ENCODE data around the gene DTNA.

DTNA gene

DNA sequence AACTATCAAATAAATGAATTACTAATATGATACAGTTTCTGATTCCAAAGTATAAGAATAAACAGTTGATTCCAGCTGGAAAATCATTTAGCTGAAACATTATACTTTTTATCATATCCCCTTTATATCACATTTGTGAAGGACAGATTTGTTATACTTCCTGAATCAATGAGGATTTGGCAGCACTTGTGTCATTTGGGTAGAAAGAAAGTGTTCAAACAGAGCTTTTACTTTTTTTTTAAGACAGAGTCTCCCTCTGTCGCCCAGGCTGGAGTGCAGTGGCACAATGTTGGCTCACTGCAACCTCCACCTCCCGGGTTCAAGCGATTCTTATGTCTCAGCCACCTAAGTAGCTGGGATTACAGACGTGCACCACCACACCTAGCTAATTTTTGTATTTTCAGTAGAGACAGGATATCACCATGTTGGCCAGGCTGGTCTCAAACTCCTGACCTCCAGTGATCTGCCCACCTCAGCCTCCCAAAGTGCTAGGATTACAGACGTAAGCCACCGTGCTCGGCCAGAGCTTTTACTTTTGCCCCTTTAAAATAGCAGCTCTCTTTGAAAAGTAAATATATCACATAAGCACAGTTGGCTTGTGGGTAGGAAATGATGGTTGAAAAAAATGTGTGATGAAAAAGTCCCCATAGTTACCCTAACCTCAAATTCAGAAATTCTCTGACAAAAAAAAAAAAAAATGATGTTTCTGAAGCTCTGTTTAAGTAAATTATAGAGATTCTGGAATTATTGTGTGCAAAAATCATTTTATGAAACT, 95.2 kb downstream of the DTNA start:
- in situ Hi-C loops (cut with MboI; ENCODE audit: low sequenced_read_pairs) = no loop called here

DNA sequence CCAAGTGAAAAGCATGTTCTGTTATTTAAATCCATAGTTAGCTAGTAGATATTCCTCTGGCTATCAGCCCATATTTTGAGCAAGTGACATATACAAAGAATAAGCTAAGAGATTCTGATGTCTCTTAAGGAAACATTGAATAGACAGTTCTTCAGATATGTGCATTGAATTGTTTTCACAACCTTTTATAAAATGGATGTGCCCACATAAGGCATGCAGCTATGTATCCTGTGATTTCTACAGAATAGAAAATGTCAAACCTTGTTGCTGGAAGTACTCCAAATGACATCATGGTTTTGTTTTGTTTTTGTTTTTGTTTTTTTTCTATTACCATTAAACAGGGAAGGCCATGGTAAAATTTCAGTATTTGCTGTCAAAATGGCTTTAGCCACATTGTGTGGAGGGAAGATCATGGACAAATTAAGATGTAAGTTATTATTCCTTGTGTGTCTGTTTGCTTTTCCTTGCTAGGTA, 95.8 kb downstream of the DTNA start:
- in situ Hi-C loops (cut with MboI; ENCODE audit: low sequenced_read_pairs) = no loop called here

DNA sequence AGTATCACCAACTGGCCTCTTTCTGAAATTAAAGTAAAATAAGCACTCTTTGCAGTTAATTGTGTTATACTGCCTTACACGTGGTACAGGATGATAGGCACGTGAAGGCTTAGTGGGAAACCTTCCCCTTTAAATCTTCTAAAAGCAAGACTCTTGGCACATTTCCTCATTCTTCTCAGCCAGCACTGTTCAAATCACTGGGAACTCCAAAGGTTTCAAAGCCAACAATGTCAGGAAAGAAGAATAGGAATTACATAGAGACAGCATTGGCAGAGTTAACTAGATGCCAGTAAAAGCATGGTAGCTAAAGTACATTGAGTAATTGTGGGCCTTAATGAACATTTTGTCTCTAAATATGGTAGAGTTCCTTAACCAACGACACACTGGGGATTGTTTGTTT, 96.4 kb downstream of the DTNA start:
- in situ Hi-C loops (cut with MboI; ENCODE audit: low sequenced_read_pairs) = no loop called here

DNA sequence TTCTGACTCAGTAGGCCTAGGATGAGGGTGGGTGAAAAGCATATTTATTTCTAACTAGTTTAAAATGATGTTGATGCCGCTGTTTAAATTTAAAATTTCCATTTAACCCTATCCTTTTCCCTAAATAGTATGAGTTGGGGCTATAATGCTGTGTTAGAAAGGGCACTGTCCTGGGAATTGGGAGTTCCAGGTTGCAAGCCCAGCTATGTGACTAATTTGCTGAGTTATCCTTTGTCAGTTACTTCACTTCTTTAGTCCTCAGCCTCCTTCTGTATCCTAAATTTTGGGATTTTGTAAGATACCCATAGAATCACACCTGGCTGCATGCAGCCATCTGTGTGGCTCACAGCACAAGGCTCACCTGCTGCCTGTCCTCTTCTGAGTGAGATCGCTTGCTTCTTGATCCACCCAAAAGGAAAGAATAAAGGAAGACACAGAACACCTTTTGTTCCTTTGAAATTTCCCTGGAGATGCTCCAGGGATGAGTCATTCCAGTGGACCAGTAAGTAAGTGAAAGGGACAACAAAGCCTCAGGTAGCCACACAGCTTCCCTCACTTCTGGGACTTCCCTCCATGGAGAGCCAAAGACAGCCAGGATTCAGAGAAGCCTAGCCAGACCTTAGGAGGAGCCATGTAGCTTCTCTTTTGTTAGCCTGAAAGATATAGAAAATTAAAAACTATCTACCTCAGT, 97.2 kb downstream of the DTNA start:
- in situ Hi-C loops (cut with MboI; ENCODE audit: low sequenced_read_pairs) = no loop called here

DNA sequence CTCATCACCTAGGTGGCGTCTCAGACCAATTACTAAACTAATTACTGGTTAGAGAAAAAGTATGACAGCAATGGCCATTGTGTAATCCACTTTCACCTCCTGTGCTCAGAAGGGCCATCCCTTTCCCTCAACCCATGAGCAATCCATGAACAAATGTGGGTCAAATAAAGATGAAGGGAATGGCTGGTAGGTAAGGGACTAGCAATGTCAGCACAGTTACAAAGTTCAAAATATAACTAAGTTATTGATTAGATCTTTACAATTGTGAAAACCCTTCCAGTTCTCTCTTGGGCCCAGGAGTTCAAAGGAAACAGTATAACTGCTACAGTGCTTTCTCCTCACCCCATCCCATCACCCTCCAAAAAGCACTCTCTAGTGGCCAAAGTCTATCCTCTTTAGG, 98.3 kb downstream of the DTNA start:
- in situ Hi-C loops (cut with MboI; ENCODE audit: low sequenced_read_pairs) = no loop called here

DNA sequence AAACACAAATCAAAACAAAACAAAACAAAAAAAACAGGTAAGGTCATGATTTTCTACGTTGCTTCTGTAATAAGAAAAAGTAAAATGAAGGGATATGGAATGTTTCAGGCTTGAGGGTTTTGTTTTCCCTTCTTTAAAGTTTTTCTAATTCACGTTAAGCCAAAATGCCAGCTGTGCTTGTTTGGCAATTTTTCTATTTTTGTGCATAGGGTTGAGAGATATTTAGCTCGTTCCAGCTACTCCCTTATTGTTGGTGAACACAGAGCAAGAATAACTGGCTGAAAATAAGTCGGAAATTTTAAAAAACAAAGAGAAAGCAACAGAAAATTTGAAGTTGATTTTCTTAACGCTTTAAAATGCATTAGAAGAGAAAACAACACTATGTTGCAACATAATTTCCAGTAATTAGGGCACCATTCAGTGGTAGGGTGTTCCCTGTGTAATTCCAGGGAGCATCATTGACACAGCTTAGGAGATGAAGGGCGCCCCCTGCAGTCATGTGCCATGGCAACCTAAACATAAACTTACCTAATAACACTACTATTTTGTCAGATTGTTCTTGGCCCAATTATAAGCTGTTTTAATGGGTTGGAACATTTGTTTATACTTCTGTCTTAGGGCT, 99.5 kb downstream of the DTNA start:
- in situ Hi-C loops (cut with MboI; ENCODE audit: low sequenced_read_pairs) = no loop called here

DNA sequence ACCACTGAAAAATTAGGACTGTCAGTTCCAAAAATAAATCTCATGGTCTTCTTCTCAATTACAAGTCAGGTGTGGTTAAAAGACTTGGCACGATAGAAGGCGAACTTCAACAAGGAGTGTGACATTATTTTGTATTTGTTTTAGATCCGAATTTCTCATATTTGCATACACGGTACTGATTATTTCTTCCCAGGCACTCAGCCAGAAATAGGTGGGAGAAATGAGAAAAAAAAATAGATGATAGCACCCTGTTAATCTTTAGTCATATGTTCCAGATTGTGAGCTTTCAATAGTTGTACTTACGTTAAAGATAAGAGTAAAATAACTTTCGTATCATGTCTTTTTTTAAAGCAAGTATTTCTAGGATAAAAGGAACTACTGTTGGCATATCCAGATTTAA, 106.1 kb downstream of the DTNA start:
- in situ Hi-C loops (cut with MboI; ENCODE audit: low sequenced_read_pairs) = no loop called here

DNA sequence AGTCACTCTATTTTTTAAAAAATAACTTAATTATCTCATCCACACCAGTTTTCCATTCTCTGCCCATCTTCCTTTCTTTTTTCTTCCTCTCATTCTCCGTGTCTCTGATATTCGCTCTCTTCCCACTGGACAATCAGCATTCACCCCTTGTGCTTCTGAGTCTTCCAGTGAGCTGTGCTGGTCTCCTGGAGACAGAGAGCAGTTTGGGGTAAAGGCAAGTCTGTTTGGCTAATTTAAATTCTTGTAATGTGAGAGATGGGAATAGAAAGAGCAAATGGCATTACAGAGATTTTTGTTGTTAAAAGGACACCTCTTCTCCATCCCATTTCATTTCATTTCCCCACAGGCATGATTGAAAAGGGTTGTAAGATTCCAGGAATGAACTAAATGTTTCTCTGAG, 107.5 kb downstream of the DTNA start:
- in situ Hi-C loops (cut with MboI; ENCODE audit: low sequenced_read_pairs) = no loop called here

DNA sequence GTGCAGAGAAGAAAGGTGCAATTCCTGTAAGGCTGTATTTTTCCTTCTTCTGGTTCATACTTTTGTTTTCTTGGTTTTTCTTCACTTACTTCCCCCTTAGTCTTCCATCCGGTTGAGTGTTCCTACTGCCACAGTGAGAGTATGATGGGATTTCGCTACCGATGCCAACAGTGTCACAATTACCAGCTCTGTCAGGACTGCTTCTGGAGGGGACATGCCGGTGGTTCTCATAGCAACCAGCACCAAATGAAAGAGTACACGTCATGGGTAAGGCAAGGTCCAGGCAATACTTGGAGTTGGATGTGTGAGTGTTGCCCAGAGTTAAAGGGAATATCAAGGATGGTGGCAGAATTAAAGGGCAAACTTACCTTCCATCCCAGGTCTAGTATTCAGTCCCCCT, 108.0 kb downstream of the DTNA start:
- in situ Hi-C loops (cut with MboI; ENCODE audit: low sequenced_read_pairs) = no loop called here

DNA sequence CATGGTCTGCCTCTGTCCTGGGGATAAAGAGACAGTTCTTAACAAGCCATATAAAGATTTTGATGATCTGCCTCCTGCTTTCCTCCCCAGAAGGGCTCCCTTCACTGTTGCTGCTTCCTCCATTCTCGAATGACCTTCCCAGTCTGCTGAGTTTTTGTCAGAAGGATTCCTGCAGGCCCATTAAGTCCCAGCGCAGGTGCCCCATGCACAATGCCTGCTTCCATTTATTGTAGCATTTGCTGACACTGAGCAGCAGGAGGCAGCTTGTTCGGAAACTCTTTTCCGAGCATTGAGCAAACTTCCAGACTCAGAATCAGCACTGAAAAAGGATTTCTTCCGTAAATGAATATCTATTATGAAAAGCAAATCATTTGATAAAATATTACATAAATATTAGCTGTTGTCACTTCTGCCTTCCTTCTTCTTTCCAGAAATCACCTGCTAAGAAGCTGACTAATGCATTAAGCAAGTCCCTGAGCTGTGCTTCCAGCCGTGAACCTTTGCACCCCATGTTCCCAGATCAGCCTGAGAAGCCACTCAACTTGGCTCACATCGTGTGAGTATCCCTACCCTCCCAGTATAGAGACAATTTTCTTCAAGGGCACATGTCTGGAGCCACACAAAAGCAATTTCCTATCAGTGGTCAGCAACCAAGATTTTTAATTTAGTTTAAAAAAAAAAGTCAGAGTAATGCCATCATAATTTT, 110.4 kb downstream of the DTNA start:
- in situ Hi-C loops (cut with MboI; ENCODE audit: low sequenced_read_pairs) = no loop called here

DNA sequence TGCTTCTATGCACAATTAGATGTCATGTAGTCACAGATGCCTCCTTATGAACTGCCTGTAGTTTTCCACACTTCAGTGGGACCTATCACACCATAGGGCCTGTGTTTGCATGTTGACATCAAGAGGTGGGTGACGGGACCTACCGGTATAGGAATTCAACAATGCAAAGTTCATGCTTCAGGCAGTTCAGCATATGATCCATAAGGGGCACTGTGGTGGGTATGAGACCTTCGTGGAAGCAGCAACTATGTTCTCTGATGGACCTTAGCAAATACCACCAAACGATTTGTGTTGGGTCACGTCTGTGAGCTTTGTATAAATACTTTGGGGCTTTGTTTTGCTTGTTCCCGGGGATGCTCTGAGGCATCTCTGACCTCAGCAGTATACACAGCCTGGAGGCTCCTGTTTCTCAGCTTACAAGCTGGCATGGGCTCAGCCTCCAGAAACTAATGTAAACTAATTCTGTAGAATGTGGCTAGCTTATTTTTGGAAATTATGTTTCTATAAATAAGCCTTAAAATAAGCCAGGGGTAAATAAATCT, 111.6 kb downstream of the DTNA start:
- in situ Hi-C loops (cut with MboI; ENCODE audit: low sequenced_read_pairs) = no loop called here

DNA sequence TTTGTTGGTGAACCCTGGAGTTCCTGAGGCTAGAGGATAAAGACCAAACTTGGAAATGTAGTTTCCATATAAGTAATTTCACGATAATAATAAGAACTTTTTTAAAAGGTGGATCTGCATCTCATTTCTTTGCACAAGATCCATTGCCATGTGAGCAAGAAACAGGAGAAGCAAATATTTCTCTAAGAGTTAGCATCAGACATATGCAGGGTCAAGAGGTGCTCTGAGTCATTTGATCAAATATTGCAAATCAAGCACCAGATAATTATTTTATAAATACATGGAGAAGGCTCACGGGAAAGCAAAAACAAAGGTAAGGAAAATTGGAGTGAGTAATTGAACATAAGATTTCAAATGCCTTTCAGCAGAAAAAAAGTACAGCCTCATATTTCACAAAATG, 118.0 kb downstream of the DTNA start:
- in situ Hi-C loops (cut with MboI; ENCODE audit: low sequenced_read_pairs) = no loop called here

DNA sequence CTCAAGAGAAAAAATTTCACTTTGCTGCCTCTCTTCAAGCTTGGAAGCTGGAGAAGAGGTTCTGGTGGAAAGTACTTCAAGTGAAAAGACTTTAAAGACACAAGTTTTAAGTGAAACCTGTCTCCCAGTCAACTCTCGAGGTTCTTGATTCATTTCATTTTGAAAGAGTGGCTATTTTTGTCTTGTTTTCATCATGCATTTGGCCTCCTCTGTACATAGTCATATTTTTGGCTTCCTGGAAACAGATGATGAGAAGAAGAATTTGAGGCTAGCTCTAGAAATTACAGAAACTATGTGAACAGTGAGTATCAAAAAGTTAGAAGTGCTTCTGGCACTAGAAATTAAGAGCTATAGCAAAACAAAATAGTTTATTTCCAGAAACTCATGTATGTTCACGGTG, 124.8 kb downstream of the DTNA start:
- in situ Hi-C loops (cut with MboI; ENCODE audit: low sequenced_read_pairs) = no loop called here

DNA sequence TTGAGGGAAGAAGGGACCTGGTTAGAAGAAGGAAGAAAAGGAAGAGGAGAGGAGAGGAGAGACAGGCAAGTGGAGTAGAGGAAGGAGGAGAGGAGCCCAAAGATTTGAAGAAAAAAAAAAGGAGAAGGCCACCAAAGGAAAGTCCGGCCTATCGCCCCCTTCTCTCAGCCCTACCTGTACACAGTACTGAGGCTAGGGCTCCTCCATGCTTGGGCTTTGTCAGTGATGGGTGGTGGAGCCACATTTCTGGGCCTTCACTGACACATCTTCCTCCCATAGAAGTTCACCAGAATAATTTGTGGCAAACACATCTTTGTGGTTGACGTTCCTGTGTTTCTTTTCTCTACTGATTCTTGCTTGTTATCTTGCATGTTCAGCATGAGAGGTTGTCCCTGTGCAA, 125.4 kb downstream of the DTNA start:
- in situ Hi-C loops (cut with MboI; ENCODE audit: low sequenced_read_pairs) = no loop called here

DNA sequence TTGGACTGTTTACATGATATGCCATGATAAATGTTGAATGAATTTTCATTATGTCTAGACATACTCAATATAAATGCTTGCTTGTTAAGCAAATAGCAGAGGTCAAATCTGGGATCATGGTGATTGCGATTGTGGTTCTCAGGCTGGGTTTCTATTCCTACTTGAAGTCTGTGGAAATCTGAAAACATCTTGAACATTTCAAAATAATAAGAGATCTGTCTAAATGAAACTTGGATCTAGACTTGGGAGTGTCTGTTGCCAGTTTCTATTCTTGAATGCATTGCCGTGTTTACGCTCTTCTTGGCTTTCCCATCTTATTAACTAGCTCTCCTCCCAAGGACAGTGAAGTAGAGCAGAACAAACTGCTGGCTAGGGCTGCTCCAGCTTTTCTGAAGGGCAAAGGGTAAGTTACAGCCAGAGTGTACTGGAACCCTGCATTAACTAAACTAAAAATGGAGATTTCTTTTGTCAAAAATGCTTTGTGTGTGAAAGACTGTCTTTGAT, 127.7 kb downstream of the DTNA start:
- in situ Hi-C loops (cut with MboI; ENCODE audit: low sequenced_read_pairs) = no loop called here

DNA sequence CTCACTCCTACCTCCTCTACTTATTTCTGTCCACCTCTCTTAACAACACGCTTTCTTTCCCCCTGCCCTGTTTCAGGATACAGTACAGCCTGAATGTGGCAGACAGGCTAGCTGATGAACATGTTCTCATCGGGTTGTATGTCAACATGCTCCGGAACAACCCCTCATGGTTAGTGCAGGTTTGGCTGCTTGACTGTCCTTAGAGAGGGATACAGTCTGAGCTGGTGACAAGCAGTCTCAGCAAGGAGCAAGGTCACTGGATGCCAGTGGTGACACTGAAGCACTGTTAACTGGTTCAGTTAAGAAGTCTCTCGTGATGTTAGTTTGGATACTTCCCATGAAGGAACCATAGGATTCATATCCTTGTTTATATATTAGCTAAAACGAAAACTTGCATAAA, 128.6 kb downstream of the DTNA start:
- in situ Hi-C loops (cut with MboI; ENCODE audit: low sequenced_read_pairs) = no loop called here

DNA sequence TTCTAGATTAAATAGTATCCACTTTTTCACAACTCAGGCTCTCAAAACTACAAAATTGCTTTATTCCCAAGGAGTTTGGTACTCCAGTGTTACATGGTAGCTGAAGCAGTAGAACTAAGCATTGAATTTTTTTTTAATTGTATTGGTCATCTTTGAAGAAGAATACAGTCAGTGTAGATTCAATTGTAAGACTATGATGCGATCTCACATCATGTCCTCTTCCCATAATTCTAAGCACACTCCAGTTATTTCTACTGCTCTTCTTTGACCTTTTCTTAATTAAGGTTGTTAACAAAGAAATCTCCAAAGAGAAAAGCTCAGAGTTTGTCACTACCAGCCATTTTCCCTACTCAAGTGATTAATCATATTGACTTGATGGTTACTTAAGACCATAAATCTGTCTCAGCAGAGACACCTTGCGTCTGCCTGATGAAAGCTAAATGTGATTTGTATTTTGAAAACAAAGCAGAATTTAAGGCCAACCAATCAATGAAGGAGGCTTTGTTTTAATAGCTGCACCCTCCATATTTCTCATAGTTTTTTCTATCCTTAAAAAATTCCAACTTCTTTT, 130.2 kb downstream of the DTNA start:
- in situ Hi-C loops (cut with MboI; ENCODE audit: low sequenced_read_pairs) = no loop called here

DNA sequence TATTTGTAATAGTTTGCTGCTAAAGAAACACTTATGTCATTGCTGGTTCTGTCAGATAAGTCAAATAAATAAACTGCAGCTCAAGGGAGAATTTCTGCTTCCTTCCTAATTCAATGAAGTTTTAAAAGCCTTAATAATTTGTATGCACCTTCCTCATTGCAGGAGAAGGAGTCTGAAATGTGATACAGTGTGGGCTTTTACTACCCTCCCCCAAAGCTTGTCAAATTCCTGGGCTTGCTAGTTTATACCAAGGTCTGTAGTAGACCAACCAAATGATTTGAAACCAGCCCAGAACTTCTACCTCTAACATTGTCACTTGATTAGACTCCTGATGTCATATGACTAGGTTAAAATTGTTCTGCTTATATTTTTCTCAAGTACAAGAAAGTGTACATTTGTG, 131.8 kb downstream of the DTNA start:
- in situ Hi-C loops (cut with MboI; ENCODE audit: low sequenced_read_pairs) = no loop called here

DNA sequence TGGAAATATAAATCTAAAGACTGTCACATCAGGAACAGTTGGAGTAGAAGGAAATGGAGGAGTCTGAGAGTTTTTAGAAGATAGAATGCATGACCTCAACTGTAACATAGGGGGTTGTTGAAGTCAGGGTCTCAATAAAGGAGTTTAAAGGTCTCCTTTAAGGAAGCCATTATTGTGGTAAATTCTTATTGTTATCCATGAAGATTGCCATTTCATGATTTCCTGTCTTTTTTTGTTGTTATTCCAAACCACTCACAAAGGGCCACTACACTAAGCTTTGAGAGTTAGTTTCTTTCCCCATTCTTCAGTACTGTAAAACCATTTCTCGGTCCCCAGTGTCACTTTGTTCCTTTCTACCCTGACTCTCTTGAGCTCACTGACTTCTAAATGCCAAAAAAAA, 134.0 kb downstream of the DTNA start:
- in situ Hi-C loops (cut with MboI; ENCODE audit: low sequenced_read_pairs) = no loop called here

DNA sequence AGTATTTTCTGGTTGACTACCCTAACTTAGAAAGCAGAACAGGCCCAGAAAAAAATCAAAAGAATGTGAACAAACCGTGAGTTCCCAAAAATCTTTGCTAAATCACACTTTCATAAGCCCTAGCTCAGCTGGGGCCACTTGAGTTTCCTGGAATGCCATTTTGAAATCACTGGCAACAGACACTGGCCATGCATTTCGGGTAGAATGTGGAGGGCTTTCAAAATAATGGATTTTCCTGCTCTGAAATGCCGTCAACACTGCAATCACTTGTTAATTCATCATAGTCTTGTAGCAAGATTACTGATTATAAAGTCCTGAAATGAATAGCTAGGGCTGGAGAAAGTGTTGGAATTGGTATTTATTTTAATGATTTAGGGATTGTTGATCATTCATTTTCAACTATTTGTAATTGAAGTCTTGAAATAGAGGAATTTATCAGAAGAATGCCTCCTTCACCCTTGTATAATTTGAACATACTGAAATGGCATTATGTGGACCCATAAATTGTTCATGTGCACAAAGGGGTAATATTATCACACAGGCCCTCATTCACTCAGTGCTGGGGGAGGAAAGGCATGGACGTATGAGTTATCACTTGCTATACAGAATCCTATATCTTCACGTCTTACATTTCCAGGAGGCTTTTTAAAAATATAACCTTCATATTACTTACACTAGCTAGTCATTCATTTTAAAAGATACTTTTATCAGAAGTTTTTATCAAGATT, 134.8 kb downstream of the DTNA start:
- in situ Hi-C loops (cut with MboI; ENCODE audit: low sequenced_read_pairs) = no loop called here

All from HL-60/S4 treated with retinoic acid at 250 ng/mL for 4 days and 3 days (cell line).